Naive thymus-derived CD8-positive, alpha-beta T cell (primary cell): Measurements from ENCODE around the gene MBD2. TPM values are rescaled to one million over a fixed set of nuclear protein-coding genes. Genes with fewer than 3 reads are reported as not detected.

Source experiments
- ATAC-seq, 2 donors: fragments of 150-1000 bp; cut with Tn5 transposase in 1 of 2; sonication (Bioruptor Pico), chemical (Tn5 transposase) in 1 of 2; 1 replicate in 1 of 2; 2 replicates in 1 of 2; pipeline ENCODE4 v1.10.0; 2021; ENCODE audit warnings: mild to moderate bottlenecking in 2 of 2, moderate library complexity in 2 of 2
- POLR2A ChIA-PET: fragments of 350-600 bp; sonication (Branson Sonifier 250); formaldehyde crosslinking; loops from one replicate; lab custom pipeline; 2021; ENCODE audit warnings: antibody characterized with exemption; lab: Charles Lee
- DNase-seq, 10 donors: peaks; one replicate each; pipeline versions ENCODE4 v3.0.0 to v3.0.0-alpha.2; 2020 to 2022
- H3K27ac Mint-ChIP-seq, 10 donors: one replicate each; pipeline ENCODE4 v1.8.0; 2020 to 2022; ENCODE audit warnings: mild to moderate bottlenecking in 10 of 10, mixed read lengths in 10 of 10, moderate library complexity in 4 of 10, inconsistent platforms in 1 of 10
- H3K27me3 Mint-ChIP-seq, 5 donors: one replicate each; pipeline ENCODE4 v1.8.0; 2021 to 2022; ENCODE audit warnings: mixed read lengths in 5 of 5
- H3K36me3 Mint-ChIP-seq, 3 donors: one replicate each; pipeline ENCODE4 v1.8.0; 2020 to 2022; ENCODE audit warnings: mixed read lengths in 3 of 3, mild to moderate bottlenecking in 2 of 3, inconsistent platforms in 1 of 3
- H3K4me1 Mint-ChIP-seq, 4 donors: one replicate each; pipeline ENCODE4 v1.8.0; 2021 to 2022; ENCODE audit warnings: mixed read lengths in 4 of 4
- H3K4me3 Mint-ChIP-seq, 10 donors: one replicate each; pipeline ENCODE4 v1.8.0; 2020 to 2022; ENCODE audit warnings: mild to moderate bottlenecking in 10 of 10, mixed read lengths in 10 of 10, moderate library complexity in 6 of 10, inconsistent platforms in 1 of 10
- H3K9me3 Mint-ChIP-seq, 9 donors: one replicate each; pipeline ENCODE4 v1.8.0; 2020 to 2022; ENCODE audit warnings: mixed read lengths in 9 of 9, mild to moderate bottlenecking in 3 of 9, inconsistent platforms in 1 of 9, moderate library complexity in 1 of 9
- polyA plus RNA-seq, 3 donors: library from polyadenylated mRNA; unstranded; fragments of 300-500 nt; fragmentation: Illumina TruSeq; gene quantifications; one replicate each; pipeline ENCODE4 v1.2.3, GENCODE V29; 2021
- total RNA-seq, 8 experiments: library from RNA in 2 of 8; stranded (reverse) in 2 of 8; gene quantifications; one replicate each; pipeline ENCODE4 v1.2.3 and lab custom pipeline; 2021 to 2026

Gene MBD2
- total and polyA plus RNA-seq, 5 experiments from 2014 or later: 6.3 to 85.1 (median 21.1) TPM

DNA sequence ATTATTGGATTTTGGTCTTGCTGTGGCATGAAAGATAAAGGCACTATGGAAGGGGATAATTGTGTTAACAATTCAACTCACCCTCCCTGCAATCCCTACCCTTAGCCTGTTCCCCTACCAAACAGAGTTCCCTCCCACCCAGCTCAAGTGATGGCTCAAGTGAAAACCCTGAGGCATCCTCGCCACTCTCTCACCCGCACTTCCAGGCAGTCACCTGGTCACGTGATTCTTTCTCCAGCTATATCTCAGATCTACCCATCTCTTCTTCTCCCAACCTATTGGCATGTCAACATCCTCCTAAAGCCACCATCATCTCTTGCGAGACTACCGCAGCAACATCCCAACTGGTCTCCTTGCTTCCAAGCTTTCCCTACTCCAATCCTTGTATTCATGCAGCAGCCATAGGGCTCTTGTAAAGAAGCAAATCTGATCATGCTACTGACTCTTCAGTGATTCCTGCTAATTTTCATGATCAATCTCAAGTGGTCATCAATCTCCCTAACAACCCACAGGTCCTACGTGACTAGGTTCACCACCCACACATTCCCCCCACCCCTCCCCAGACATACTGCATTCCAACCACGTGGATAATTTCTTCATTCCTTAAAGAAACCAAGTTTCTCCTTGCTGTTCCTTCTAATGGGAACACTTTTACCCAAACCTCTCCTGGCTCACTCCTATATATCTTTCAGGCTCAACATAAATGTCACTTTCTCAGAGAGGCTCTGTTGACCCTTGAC lies 66.7 kb downstream of the MBD2 start:
- Mint-ChIP-seq H3K9me3 (no peaks in the 10 kb centered on the region), H3K27ac (peak overlapping the region in 3 of 10 donors; percentile 2 to 20 (median 3)), H3K4me1 (peaks cover 0 to 7% (median 0%) of the 10 kb centered on the region in 4 donors), H3K27me3 (no peaks in the 10 kb centered on the region), H3K4me3 (no peak overlapping the region), H3K36me3 (peaks cover 18 to 98% (median 68%) of the 10 kb centered on the region in 3 donors)
- no peak for ATAC-seq
- POLR2A ChIA-PET: no interaction called here
- no peak for DNase-seq

DNA sequence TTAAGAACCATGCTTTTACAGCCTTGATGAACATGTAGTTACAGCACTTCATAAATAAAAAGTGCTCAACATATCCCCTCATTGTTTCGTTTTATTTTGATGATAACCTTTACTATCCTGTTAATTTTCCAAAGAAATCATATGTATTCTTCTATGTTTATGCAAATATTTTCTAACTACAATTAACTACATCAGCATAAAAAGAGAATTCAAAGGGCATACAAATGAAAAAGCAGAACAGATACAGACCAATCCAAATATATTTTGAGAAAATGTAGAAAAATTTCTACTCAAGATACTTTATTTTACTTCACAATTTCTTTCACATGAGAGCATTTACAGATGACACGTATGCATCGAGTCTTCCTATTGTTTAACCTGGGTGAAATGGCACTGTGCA lies 69.1 kb downstream of the MBD2 start:
- no peak for DNase-seq
- Mint-ChIP-seq H3K27me3 (no peaks in the 10 kb centered on the region), H3K9me3 (no peaks in the 10 kb centered on the region), H3K27ac (no peak overlapping the region), H3K36me3 (peaks cover 17 to 84% (median 51%) of the 10 kb centered on the region in 3 donors), H3K4me1 (peaks cover 0 to 7% (median 0%) of the 10 kb centered on the region in 4 donors), H3K4me3 (no peak overlapping the region)
- POLR2A ChIA-PET: no interaction called here
- ATAC-seq: no peak

DNA sequence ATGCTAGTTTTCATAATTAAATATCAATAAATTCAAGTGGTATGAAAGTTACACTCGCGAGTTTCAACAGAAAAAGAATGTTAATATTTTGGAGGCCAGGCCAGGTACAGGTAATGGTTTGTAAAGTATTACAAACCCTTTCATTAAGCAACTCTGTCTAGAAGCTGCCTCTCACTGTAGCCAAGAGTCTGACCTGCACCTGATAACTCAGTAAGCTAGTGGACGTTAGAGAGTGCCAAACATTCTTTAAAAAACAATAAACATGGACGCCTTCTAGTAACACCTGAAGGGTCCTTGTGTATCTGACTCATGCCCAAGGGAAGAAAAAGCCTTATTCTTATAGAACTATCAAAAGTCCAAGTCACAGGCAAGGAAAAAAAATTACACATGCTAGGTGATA lies 70.2 kb downstream of the MBD2 start:
- peaks cover 0 to 7% (median 5%) of the 10 kb centered on the region in 4 donors for H3K4me1 Mint-ChIP-seq
- no peaks in the 10 kb centered on the region for H3K9me3 Mint-ChIP-seq
- POLR2A ChIA-PET: no interaction called here
- ATAC-seq: no peak
- DNase-seq: no peak
- H3K27me3 Mint-ChIP-seq: no peaks in the 10 kb centered on the region
- peak overlapping the region in 2 of 10 donors; percentile 3 to 32 for H3K27ac Mint-ChIP-seq
- H3K36me3 Mint-ChIP-seq: peaks cover 17 to 72% (median 41%) of the 10 kb centered on the region in 3 donors
- no peak overlapping the region for H3K4me3 Mint-ChIP-seq

DNA sequence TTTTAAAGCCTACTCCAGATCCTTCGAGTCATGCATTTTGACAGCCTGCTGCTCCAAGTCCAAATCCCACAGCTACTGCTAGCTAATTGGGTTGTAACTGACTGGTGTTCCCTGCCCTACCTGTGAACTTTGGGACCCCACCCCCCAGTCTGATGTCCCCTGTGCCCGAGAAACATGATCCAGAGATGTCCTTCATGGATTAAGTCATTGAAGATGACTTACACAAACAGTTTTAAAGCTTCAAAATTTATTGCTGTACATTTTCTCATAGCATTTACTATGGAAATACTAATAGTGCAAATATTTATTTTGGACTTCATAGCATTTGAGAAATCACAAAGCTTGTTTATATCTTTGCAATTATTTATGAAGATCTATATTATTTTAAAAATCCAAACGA lies 73.1 kb downstream of the MBD2 start:
- DNase-seq: no peak
- Mint-ChIP-seq H3K36me3 (peaks cover 12 to 45% (median 22%) of the 10 kb centered on the region in 3 donors), H3K27me3 (no peaks in the 10 kb centered on the region), H3K4me3 (no peak overlapping the region), H3K9me3 (no peaks in the 10 kb centered on the region), H3K4me1 (peaks cover 0 to 14% (median 4%) of the 10 kb centered on the region in 4 donors), H3K27ac (peak overlapping the region in 2 of 10 donors; percentile 23 to 45)
- POLR2A ChIA-PET: no interaction called here
- no peak for ATAC-seq

DNA sequence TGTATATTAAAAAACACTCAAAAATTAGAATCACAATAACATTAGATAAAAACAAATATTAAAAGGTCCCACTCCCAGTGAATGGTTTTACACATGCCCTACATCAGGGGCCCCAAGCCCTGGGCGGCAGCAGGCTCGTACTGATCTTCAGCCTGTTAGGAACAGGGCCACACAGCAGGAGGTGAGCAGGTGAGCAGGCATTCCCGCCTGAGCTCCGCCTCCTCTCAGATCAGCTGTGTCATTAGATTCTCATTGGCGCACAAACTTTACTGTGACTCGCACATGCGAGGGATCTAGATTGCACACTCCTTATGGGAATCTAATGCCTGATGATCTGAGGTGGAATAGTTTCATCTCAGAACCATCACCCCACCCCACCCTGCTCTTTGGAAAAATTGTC lies 74.2 kb downstream of the MBD2 start:
- POLR2A ChIA-PET: no interaction called here
- ATAC-seq (no peak), DNase-seq (no peak)
- H3K27me3 Mint-ChIP-seq: no peaks in the 10 kb centered on the region
- H3K36me3 Mint-ChIP-seq: peaks cover 12 to 33% (median 13%) of the 10 kb centered on the region in 3 donors
- peaks cover 0 to 14% (median 4%) of the 10 kb centered on the region in 4 donors for H3K4me1 Mint-ChIP-seq
- peak overlapping the region in 2 of 10 donors; percentile 23 to 53 for H3K27ac Mint-ChIP-seq
- no peak overlapping the region for H3K4me3 Mint-ChIP-seq
- H3K9me3 Mint-ChIP-seq: no peaks in the 10 kb centered on the region

DNA sequence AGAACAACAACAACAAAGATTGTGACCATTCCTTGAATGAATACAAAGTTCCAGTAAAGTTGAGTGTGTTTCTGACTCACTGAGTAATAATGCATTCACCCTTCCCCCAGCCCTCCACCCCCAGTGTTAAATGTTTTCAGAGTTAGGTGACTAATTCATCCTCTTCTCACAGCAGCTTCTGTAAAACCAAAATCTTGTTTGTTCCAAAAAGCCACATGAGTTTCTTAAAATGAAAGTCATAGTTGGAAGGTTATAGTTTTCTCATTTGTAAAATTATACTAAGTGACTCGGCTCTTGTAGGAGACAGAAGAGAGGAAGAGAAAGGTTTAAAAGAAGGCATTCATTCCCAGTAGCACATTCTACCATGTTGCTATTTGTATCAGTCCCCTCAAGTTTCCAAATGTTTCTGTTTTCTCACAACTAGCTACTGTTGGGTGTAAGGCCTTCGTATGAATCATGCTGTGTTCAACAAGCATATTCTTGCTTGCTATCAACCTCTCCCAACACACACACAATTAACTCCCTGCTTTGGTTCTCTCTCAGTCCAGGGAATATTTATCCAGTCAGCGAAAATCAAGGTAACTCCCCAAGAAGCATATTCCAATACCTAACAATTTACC lies 75.3 kb downstream of the MBD2 start:
- Mint-ChIP-seq H3K9me3 (peaks cover 0 to under 1% (median 0%) of the 10 kb centered on the region in 9 donors), H3K36me3 (peaks cover 6 to 23% (median 7%) of the 10 kb centered on the region in 3 donors), H3K27me3 (no peaks in the 10 kb centered on the region), H3K4me3 (peak overlapping the region in 2 of 10 donors; percentile 5 to 13), H3K27ac (peak overlapping the region in 4 of 10 donors; percentile 9 to 92 (median 63)), H3K4me1 (peaks cover 0 to 14% (median 3%) of the 10 kb centered on the region in 4 donors)
- DNase-seq (peak in 1 of 10 donors; percentile 10), ATAC-seq (no peak)
- POLR2A ChIA-PET: no interaction called here

DNA sequence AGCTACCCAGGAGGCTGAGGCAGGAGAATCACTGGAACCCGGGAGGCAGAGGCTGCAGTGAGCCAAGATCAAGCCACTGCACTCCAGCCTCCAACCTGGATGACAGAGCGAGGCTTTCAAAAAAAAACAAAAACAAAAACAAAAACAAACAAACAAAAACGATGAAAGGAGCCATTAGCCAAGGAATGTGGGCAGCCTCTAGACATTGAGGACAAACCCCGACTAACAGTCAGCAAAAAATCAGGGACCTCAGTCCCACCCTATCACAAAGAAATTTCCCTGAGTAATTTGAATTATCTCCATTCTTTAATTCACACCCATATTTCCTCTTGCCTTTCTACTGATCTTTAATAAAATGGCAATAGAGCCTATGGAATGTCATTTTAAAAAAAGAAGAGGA lies 75.8 kb downstream of the MBD2 start:
- peak overlapping the region in 1 of 10 donors; percentile 5 for H3K4me3 Mint-ChIP-seq
- peaks cover 3 to 18% (median 12%) of the 10 kb centered on the region in 3 donors for H3K36me3 Mint-ChIP-seq
- POLR2A ChIA-PET: no interaction called here
- DNase-seq: no peak
- peaks cover 0 to 14% (median 3%) of the 10 kb centered on the region in 4 donors for H3K4me1 Mint-ChIP-seq
- H3K9me3 Mint-ChIP-seq: peaks cover 0 to 5% (median 4%) of the 10 kb centered on the region in 9 donors
- H3K27me3 Mint-ChIP-seq: no peaks in the 10 kb centered on the region
- ATAC-seq: no peak
- H3K27ac Mint-ChIP-seq: peak overlapping the region in 3 of 10 donors; percentile 41 to 92 (median 85)

DNA sequence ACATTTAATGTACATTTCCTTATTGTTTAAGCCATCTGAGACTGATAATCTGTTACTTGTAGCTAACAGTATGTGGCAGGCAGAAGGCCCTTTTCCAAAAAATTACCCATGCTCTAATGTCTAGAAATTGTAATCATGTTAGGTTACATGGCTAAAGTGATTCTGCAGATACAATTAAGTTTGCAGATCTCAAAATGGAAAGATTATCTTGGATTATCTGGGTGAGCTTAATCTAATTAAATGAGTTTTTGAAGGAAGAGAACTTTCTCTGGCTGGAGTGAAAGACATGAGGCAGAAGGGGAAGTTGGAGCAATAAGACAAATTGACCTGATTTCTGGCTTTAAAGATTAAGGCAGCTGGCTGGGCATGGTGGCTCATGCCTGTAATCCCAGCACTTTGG lies 76.3 kb downstream of the MBD2 start:
- Mint-ChIP-seq H3K36me3 (peaks cover 5 to 17% (median 15%) of the 10 kb centered on the region in 3 donors), H3K4me3 (no peak overlapping the region), H3K27me3 (no peaks in the 10 kb centered on the region), H3K4me1 (peaks cover 0 to 14% (median 3%) of the 10 kb centered on the region in 4 donors), H3K9me3 (peaks cover 0 to 10% (median 6%) of the 10 kb centered on the region in 9 donors), H3K27ac (peak overlapping the region in 2 of 10 donors; percentile 80 to 92)
- DNase-seq (no peak), ATAC-seq (no peak)
- POLR2A ChIA-PET: no interaction called here

DNA sequence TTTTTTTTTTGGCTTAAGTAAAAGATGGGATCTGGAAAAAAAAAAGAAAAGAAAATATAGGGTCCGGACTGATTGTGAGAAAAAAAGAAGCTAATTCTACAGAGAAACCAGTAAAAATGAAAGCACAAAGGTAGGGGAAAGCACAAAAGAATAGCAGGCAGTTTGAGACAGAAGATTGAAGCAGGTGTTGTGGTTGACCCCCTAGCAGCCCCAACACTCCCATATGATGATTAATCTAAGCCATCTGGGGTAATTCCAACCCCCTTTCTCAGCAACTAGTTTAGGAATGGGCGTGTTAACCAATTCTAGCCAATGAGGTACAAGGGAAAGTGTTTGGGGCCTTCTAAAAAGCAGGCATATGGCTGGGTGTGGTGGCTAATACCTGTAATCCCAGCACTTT lies 77.0 kb downstream of the MBD2 start:
- Mint-ChIP-seq H3K27ac (peak overlapping the region in 3 of 10 donors; percentile 11 to 47 (median 33)), H3K36me3 (peaks cover 2 to 10% (median 9%) of the 10 kb centered on the region in 3 donors), H3K4me1 (peaks cover 0 to 14% (median 2%) of the 10 kb centered on the region in 4 donors), H3K27me3 (no peaks in the 10 kb centered on the region), H3K9me3 (peaks cover 0 to 17% (median 8%) of the 10 kb centered on the region in 9 donors), H3K4me3 (no peak overlapping the region)
- POLR2A ChIA-PET: no interaction called here
- DNase-seq: no peak
- no peak for ATAC-seq

DNA sequence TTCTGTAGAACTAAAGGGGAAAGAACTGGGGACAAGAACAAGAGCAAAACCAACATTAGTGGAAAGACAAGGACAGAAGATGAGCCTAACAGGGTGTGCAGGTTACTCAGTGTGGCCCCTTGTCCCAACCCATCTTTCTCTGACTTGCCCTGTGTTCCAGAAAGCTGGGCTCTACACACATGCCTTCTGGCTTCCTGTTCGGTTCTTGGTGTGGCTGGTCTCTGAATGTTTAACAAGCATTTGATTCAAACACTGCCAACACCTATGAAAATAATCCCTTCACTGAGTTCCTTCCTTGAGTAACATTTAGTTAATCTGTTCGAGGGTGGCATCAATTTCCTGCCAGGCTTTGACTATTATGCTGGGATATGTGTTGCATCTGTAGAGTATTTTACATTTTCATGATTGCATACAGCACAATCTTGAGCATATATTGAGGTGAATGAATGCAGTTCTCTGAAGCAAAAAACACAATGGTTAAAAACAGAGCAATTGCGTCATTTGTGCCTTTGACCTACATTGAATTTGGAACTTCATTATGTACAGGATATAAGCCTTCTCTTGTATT lies 83.3 kb downstream of the MBD2 start:
- Mint-ChIP-seq H3K27me3 (no peaks in the 10 kb centered on the region), H3K27ac (peak overlapping the region in 1 of 10 donors; percentile 13), H3K4me1 (no peaks in the 10 kb centered on the region), H3K4me3 (no peak overlapping the region), H3K36me3 (peaks cover 8 to 36% (median 18%) of the 10 kb centered on the region in 3 donors), H3K9me3 (peaks cover 7 to 31% (median 21%) of the 10 kb centered on the region in 9 donors)
- no peak for DNase-seq
- POLR2A ChIA-PET: no interaction called here
- ATAC-seq: no peak

DNA sequence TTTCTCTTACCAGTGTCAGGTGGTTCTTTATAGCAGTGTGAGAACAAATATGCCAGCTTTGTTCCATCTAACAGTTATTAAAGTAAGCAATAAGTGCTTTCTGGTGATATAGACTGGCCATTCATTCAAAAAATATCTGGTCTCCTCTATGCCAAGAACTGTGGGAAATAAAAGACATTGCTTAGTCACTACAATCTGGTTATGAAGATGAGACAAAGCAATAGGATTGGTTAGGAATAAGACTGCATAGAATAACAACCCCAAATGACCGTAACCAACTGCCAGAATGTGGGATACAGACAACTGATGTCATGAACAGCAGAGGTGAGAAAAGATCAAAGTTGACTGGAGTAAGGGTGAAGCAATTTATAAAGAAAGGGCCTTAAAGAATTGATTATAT lies 83.8 kb downstream of the MBD2 start:
- peak overlapping the region in 1 of 10 donors; percentile 13 for H3K27ac Mint-ChIP-seq
- no peaks in the 10 kb centered on the region for H3K27me3 Mint-ChIP-seq
- POLR2A ChIA-PET: no interaction called here
- peaks cover 7 to 31% (median 21%) of the 10 kb centered on the region in 9 donors for H3K9me3 Mint-ChIP-seq
- H3K4me1 Mint-ChIP-seq: no peaks in the 10 kb centered on the region
- peaks cover 8 to 36% (median 18%) of the 10 kb centered on the region in 3 donors for H3K36me3 Mint-ChIP-seq
- no peak for ATAC-seq
- no peak overlapping the region for H3K4me3 Mint-ChIP-seq
- DNase-seq: no peak

DNA sequence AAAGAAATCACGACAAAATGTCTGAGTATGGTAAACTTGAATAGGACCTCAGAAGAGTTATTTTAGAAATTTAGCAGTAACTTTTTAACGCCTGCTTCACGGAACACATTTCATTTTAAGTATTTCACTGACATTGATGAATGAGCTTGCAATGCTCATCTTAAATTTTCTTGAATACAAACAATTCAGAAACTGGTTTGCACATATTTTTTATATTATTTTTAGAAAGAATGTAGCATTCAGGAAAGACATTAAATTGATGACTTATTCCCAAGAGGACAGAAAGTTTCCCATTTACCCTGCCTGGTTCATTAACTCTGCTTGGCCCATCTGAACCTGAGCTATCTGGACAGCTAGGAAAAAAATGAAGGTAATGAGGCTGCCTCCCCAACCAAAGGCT lies 89.3 kb downstream of the MBD2 start:
- no peak for ATAC-seq
- peaks cover 2 to 16% (median 11%) of the 10 kb centered on the region in 3 donors for H3K36me3 Mint-ChIP-seq
- POLR2A ChIA-PET: no interaction called here
- H3K27me3 Mint-ChIP-seq: no peaks in the 10 kb centered on the region
- H3K9me3 Mint-ChIP-seq: peaks cover 0 to 20% (median 6%) of the 10 kb centered on the region in 9 donors
- H3K4me1 Mint-ChIP-seq: no peaks in the 10 kb centered on the region
- H3K27ac Mint-ChIP-seq: no peak overlapping the region
- no peak for DNase-seq
- H3K4me3 Mint-ChIP-seq: no peak overlapping the region

DNA sequence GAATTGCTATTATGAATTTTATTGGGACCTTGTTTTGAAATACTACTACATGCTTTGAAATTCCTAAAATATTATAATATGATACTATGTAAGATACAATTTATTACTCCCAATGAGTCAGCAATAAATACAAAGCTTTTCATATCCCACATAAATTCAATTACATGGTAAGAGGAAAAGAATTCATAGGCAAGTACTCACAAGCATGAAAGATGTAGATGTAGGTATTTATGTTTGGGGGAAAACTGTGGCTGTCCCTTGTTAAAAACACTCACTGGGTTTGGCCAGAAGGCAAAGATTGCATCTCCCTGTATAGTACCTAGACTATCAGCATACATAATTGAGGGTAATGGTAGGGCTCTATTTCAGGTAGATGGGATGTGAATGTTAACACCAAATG lies 90.4 kb downstream of the MBD2 start:
- Mint-ChIP-seq H3K27me3 (no peaks in the 10 kb centered on the region), H3K4me1 (no peaks in the 10 kb centered on the region), H3K4me3 (no peak overlapping the region), H3K27ac (peak overlapping the region in 1 of 10 donors; percentile 27), H3K9me3 (peaks cover 0 to 12% (median 6%) of the 10 kb centered on the region in 9 donors), H3K36me3 (peaks cover 2 to 10% (median 7%) of the 10 kb centered on the region in 3 donors)
- ATAC-seq (no peak), DNase-seq (no peak)
- POLR2A ChIA-PET: no interaction called here
